Peyer's patch (tissue), 4 donors: Measurements from ENCODE around the gene C1orf216.

Experiments used
- POLR2A ChIP-seq, 2 donors: fragments of 450-650 bp; IDR thresholded peaks; one replicate each; pipeline ENCODE4 v1.5.1; 2017; ENCODE audit warnings: antibody characterized with exemption in 2 of 2, mild to moderate bottlenecking in 2 of 2, moderate library complexity in 2 of 2
- TF ChIP-seq, protein P1 (sequence below), 6 experiments: fragments of 450-650 bp in 4 of 6; fragments of 200-600 bp in 2 of 6; sonication (generic) in 1 of 6; IDR thresholded peaks; one replicate each; pipeline ENCODE4 v1.5.1; 2017 to 2019; ENCODE audit warnings: antibody characterized with exemption in 6 of 6, mild to moderate bottlenecking in 3 of 6, moderate library complexity in 1 of 6

GRCh38 chr1:35674111-35674510 lies 44.6 kb downstream of the C1orf216 start:
- no peak for TF ChIP-seq POLR2A (IDR thresholded peaks at IDR 0.05)
- TF ChIP-seq, protein P1, sequence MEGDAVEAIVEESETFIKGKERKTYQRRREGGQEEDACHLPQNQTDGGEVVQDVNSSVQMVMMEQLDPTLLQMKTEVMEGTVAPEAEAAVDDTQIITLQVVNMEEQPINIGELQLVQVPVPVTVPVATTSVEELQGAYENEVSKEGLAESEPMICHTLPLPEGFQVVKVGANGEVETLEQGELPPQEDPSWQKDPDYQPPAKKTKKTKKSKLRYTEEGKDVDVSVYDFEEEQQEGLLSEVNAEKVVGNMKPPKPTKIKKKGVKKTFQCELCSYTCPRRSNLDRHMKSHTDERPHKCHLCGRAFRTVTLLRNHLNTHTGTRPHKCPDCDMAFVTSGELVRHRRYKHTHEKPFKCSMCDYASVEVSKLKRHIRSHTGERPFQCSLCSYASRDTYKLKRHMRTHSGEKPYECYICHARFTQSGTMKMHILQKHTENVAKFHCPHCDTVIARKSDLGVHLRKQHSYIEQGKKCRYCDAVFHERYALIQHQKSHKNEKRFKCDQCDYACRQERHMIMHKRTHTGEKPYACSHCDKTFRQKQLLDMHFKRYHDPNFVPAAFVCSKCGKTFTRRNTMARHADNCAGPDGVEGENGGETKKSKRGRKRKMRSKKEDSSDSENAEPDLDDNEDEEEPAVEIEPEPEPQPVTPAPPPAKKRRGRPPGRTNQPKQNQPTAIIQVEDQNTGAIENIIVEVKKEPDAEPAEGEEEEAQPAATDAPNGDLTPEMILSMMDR (IDR thresholded peaks at IDR 0.05), result no peak
